Measurements from ENCODE around the gene CMTM8. TPM values are rescaled to one million over a fixed set of nuclear protein-coding genes. Genes with fewer than 3 reads are reported as not detected.

Gene CMTM8
- total RNA-seq, 1 donor from 2014 or later: 5.1 TPM

DNA sequence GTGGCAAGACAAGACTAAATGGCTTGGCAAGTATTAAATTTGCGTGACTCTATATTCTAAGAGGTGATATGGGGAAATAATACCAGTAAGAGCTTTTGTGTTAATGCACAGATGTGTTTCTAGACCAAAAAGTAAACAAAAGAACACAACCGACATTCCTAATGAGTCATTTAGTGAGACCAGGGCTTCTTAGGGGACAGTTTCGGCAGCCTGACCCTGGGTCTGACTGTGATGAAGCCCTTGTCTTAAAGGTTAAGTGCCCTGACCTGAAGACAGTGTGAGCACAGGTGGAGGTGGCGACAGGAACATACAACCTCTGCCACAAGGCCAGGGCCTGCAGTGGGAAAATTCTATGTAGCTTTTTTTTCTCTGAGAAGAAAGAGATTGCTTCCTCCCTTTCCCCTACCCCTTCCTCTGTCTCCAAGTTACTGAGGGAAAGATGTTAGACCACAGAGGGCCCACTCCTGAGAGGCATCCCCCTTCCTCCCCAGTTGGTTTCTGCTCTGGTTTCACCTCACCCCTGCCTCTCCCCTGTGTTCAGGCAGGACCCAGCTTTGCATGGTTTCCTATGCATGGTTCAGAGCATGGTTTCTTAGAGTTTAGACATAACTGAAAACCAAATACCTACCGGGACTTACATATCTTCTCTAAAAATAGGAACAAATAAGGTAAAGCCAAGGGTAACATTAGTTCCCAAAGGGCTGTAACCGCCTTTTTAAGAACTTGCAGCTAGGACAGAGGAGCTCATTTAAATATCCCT, 128.3 kb downstream of the CMTM8 start:
- TF ChIP-seq CTCF (IDR thresholded peaks at IDR 0.05): no peak
- Mint-ChIP-seq H3K36me3 (ENCODE audit: unreplicated experiment) (peaks cover 5% of the 10 kb centered on the region), H3K27ac (ENCODE audit: unreplicated experiment) (no peak overlapping the region), H3K4me3 (ENCODE audit: unreplicated experiment) (no peak overlapping the region), H3K4me1 (ENCODE audit: unreplicated experiment) (peaks cover 5% of the 10 kb centered on the region), H3K9me3 (ENCODE audit: unreplicated experiment) (no peaks in the 10 kb centered on the region), H3K27me3 (ENCODE audit: unreplicated experiment) (no peaks in the 10 kb centered on the region)
- no peak for DNase-seq (ENCODE audit: extremely low spot score, unreplicated experiment)

- H3K27ac Mint-ChIP-seq (ENCODE audit: unreplicated experiment): no peak overlapping the region
- H3K27me3 Mint-ChIP-seq (ENCODE audit: unreplicated experiment): no peaks in the 10 kb centered on the region
- H3K9me3 Mint-ChIP-seq (ENCODE audit: unreplicated experiment): no peaks in the 10 kb centered on the region
- H3K4me3 Mint-ChIP-seq (ENCODE audit: unreplicated experiment): no peak overlapping the region
- TF ChIP-seq CTCF (IDR thresholded peaks at IDR 0.05): no peak
- peaks cover 5% of the 10 kb centered on the region for H3K36me3 Mint-ChIP-seq (ENCODE audit: unreplicated experiment)
- DNase-seq (ENCODE audit: extremely low spot score, unreplicated experiment): no peak
- peaks cover 5% of the 10 kb centered on the region for H3K4me1 Mint-ChIP-seq (ENCODE audit: unreplicated experiment)
Observed at GRCh38 chr3:32367442-32367841, 129.0 kb downstream of the CMTM8 start.

GRCh38 chr3:32371461-32372212, 133.2 kb downstream of the CMTM8 start:
- no peak for TF ChIP-seq CTCF (IDR thresholded peaks at IDR 0.05)
- H3K27ac Mint-ChIP-seq (ENCODE audit: unreplicated experiment): no peak overlapping the region
- peaks cover 2% of the 10 kb centered on the region for H3K36me3 Mint-ChIP-seq (ENCODE audit: unreplicated experiment)
- H3K4me1 Mint-ChIP-seq (ENCODE audit: unreplicated experiment): peaks cover under 1% of the 10 kb centered on the region
- no peak overlapping the region for H3K4me3 Mint-ChIP-seq (ENCODE audit: unreplicated experiment)
- no peaks in the 10 kb centered on the region for H3K27me3 Mint-ChIP-seq (ENCODE audit: unreplicated experiment)
- H3K9me3 Mint-ChIP-seq (ENCODE audit: unreplicated experiment): no peaks in the 10 kb centered on the region
- no peak for DNase-seq (ENCODE audit: extremely low spot score, unreplicated experiment)

GRCh38 chr3:32372213-32372490, 133.7 kb downstream of the CMTM8 start:
- H3K27ac Mint-ChIP-seq (ENCODE audit: unreplicated experiment): no peak overlapping the region
- no peak for DNase-seq (ENCODE audit: extremely low spot score, unreplicated experiment)
- no peaks in the 10 kb centered on the region for H3K4me1 Mint-ChIP-seq (ENCODE audit: unreplicated experiment)
- TF ChIP-seq CTCF (IDR thresholded peaks at IDR 0.05): no peak
- H3K9me3 Mint-ChIP-seq (ENCODE audit: unreplicated experiment): no peaks in the 10 kb centered on the region
- no peaks in the 10 kb centered on the region for H3K27me3 Mint-ChIP-seq (ENCODE audit: unreplicated experiment)
- H3K4me3 Mint-ChIP-seq (ENCODE audit: unreplicated experiment): no peak overlapping the region
- H3K36me3 Mint-ChIP-seq (ENCODE audit: unreplicated experiment): peaks cover 2% of the 10 kb centered on the region

GRCh38 chr3:32373276-32373675, 134.8 kb downstream of the CMTM8 start:
- Mint-ChIP-seq H3K36me3 (ENCODE audit: unreplicated experiment) (peaks cover 2% of the 10 kb centered on the region), H3K4me3 (ENCODE audit: unreplicated experiment) (no peak overlapping the region), H3K4me1 (ENCODE audit: unreplicated experiment) (no peaks in the 10 kb centered on the region), H3K27me3 (ENCODE audit: unreplicated experiment) (peaks cover 2% of the 10 kb centered on the region), H3K9me3 (ENCODE audit: unreplicated experiment) (no peaks in the 10 kb centered on the region), H3K27ac (ENCODE audit: unreplicated experiment) (no peak overlapping the region)
- no peak for DNase-seq (ENCODE audit: extremely low spot score, unreplicated experiment)
- TF ChIP-seq CTCF (IDR thresholded peaks at IDR 0.05): no peak
